C4-2B (cell line): ENCODE data around the gene METTL17.
"Not testable (repeated sequence)": the region's sequence is repeated elsewhere in the genome, so short reads cannot be mapped to it uniquely, and the experiment has no call there.

Experiments used
- H3K27ac ChIP-seq: fragments of 450-650 bp; 2 replicates; pipeline ENCODE4 v1.5.1; 2017
- CTCF ChIP-seq: fragments of 450-650 bp; conservative IDR thresholded peaks from 2 replicates; pipeline ENCODE4 v1.5.1; 2017; ENCODE audit warnings: mild to moderate bottlenecking
- ZFX ChIP-seq: fragments of 450-650 bp; IDR thresholded peaks from 2 replicates; pipeline ENCODE4 v1.6.1; 2017

METTL17 gene

DNA sequence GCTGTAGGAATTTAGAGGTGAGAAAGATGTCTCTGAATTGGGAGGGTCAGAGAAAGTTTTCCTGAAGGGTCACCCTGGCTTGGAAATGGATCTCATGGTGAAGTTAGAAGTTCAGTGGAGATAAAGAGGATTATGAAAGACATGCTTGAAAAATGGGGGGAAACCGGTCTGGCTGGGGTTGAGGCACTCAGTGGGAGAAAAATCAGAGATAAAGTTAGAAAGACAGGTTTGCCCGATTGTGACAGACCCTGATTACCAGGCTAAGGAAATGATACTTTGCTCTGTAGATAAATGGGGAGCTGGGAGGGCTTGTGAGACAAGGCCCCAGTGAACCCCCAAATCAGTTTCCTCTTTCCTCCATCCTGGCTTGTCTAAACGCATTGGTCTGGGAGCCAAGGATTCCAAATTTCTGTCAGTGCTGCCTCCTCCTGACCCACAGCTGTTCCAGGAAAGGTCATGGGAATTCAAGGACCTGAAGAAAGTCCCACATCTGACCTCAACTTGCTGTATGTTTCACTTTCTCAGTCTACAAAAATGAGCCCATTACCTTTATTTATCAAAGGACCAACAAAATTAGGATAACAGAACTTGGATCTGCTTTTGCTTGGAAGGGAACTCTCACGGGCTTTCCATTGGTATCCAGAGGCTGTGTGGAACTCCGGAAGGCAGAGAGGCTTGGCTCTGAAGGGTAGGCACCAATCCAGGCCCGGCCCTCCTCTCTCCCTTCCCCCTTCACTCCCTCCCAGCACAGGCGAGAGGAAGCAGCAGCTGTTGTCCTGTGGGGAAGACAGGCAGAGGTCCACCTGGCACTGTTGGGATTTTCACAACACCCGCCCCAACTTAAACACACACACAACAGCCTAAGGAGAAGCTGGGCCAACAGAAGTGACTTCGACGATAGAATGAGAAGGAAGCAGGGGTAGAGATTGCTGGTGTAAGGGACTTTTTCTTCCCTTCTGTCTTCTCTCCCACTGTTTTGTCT is 49.0 kb downstream of the METTL17 start:
- no peak for TF ChIP-seq ZFX
- no peak for TF ChIP-seq CTCF
- H3K27ac ChIP-seq, result no peak overlapping the region; the same call in 1 of the 2 replicates

GRCh38 chr14:21039585-21040369 is 50.0 kb downstream of the METTL17 start:
- H3K27ac ChIP-seq, result no peak overlapping the region
- TF ChIP-seq CTCF, result peak; percentile 54
- no peak for TF ChIP-seq ZFX

DNA sequence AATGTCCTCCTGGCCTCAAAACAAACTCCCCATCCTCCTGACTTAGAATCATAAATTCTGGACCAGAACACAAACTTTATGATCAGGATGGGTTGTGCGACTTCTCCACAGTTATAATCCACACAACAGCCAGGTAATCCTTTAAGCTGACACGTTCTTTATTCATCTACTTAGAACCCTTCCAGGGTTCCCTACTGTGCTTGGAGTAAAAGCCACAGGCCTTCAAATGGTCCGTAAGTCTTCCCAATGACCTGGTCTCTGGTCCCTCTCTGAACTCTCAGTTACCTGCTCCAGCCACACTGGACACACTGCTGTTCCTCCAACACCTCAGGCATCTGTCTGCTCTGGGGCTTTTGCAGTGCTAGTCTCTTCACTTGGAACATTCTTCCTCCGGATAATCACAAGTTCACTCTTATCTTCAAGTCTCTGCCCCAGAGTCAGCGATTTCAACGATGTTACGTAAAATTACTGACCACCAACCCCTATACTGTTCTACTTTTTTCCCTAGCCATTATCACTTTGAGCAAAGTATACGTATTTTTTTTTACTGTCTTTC is 50.7 kb downstream of the METTL17 start:
- no peak overlapping the region for H3K27ac ChIP-seq
- TF ChIP-seq ZFX (no peak), CTCF (peak; percentile 32)

GRCh38 chr14:21040941-21041340 is 51.2 kb downstream of the METTL17 start:
- not testable (repeated sequence) for H3K27ac ChIP-seq

- H3K27ac ChIP-seq, result peak within 1 kb of the TSS; percentile 27; the same call in 1 of the 2 replicates
- TF ChIP-seq ZFX, result no peak
- no peak for TF ChIP-seq CTCF
Observed at GRCh38 chr14:21041676-21042433, 52.1 kb downstream of the METTL17 start, which contains the start of gene RNASE7. TSS of gene RNASE7 (plus strand) at chr14:21042362. CDS start at chr14:21042993, 631 bp downstream.

- no peak for TF ChIP-seq CTCF
- peak overlapping the region; percentile 27; the same call in 1 of the 2 replicates for H3K27ac ChIP-seq
Observed at GRCh38 chr14:21042918-21043317, 53.1 kb downstream of the METTL17 start.

GRCh38 chr14:21043387-21043973 is 53.7 kb downstream of the METTL17 start:
- no peak for TF ChIP-seq ZFX
- TF ChIP-seq CTCF, result no peak

More at GRCh38 chr14:21043387-21043973, 53.7 kb downstream of the METTL17 start:
- peak overlapping the region; percentile 27; the same call in 1 of the 2 replicates for H3K27ac ChIP-seq
